HFF-Myc (cell line): ENCODE results near the gene PARD3B.

ENCODE experiments used
- DNase-seq: peaks from one replicate; pipeline ENCODE4 v3.0.0-alpha.2; 2011; ENCODE audit warnings: low read depth; ENCODE audit errors: extremely low read depth
- H3K4me3 ChIP-seq: replicated peaks from 2 replicates; pipeline ENCODE4 v1.5.1; 2011; ENCODE audit warnings: low read depth, mild to moderate bottlenecking, control low read depth, low read length
- CTCF ChIP-seq: IDR thresholded peaks from 2 replicates; pipeline ENCODE4 v1.5.1; 2012; ENCODE audit warnings: mild to moderate bottlenecking, low read depth, low read length, control low read depth; ENCODE audit errors: missing control alignments

PARD3B gene

GRCh38 chr2:204529795-204530463 is 15.3 kb upstream of the PARD3B start:
- TF ChIP-seq CTCF: no peak
- no peak overlapping the region for H3K4me3 ChIP-seq
- no peak for DNase-seq

GRCh38 chr2:204530464-204530805 is 14.8 kb upstream of the PARD3B start:
- TF ChIP-seq CTCF: no peak
- no peak overlapping the region for H3K4me3 ChIP-seq
- DNase-seq: no peak

GRCh38 chr2:204533629-204534370 is 11.5 kb upstream of the PARD3B start:
- DNase-seq: no peak
- no peak overlapping the region for H3K4me3 ChIP-seq
- no peak for TF ChIP-seq CTCF

GRCh38 chr2:204535356-204535755 is 9.9 kb upstream of the PARD3B start:
- no peak for DNase-seq
- H3K4me3 ChIP-seq: no peak overlapping the region
- no peak for TF ChIP-seq CTCF

GRCh38 chr2:204535764-204536163 is 9.5 kb upstream of the PARD3B start:
- no peak for DNase-seq
- no peak for TF ChIP-seq CTCF
- no peak overlapping the region for H3K4me3 ChIP-seq

GRCh38 chr2:204538182-204539018 is 6.9 kb upstream of the PARD3B start:
- no peak for DNase-seq
- TF ChIP-seq CTCF: no peak
- H3K4me3 ChIP-seq: peak overlapping the region; percentile 2; the same call in 1 of the 2 replicates
